Ascending aorta (tissue), 2 donors: Measurements from ENCODE around the gene DMRT3. TPM values are rescaled to one million over a fixed set of nuclear protein-coding genes. Genes with fewer than 3 reads are reported as not detected.

Experiments
- DNase-seq, 2 donors: peaks; one replicate each; pipeline ENCODE4 v3.0.0-alpha.2; 2019; ENCODE audit warnings: low spot score in 2 of 2
- H3K27ac ChIP-seq, 2 donors: fragments of 200-600 bp; sonication (generic); one replicate each; pipeline ENCODE4 v1.5.1; 2016 to 2017; ENCODE audit warnings: mild to moderate bottlenecking in 1 of 2
- H3K27me3 ChIP-seq: fragments of 200-600 bp; sonication (generic); one replicate; pipeline ENCODE4 v1.5.1; 2017
- H3K36me3 ChIP-seq, 2 donors: fragments of 200-600 bp; sonication (generic); one replicate each; pipeline ENCODE4 v1.5.1; 2016
- H3K4me1 ChIP-seq, 2 donors: fragments of 200-600 bp; sonication (generic); one replicate each; pipeline ENCODE4 v1.5.1; 2016 to 2017; ENCODE audit warnings: mild to moderate bottlenecking in 1 of 2
- H3K4me3 ChIP-seq, 2 donors: fragments of 200-600 bp; sonication (generic); one replicate each; pipeline ENCODE4 v1.5.1; 2016 to 2017; ENCODE audit warnings: mild to moderate bottlenecking in 1 of 2
- H3K9me3 ChIP-seq, 2 donors: fragments of 200-600 bp; sonication (generic); one replicate each; pipeline ENCODE4 v1.5.1; 2016
- intact Hi-C: fragments of 100-400 bp; cut with DNase I; formaldehyde crosslinking; loops from one replicate; pipeline ENCODE4 v1.15.1; 2023
- total RNA-seq: library from RNA; depleted of rRNA; stranded (reverse); fragments of >200 nt; gene quantifications from one replicate; pipeline ENCODE4 v1.1.0, GENCODE V29; 2016
- TF ChIP-seq, protein P1 (sequence below), 3 experiments: fragments of 200-600 bp in 2 of 3; fragments of 450-650 bp in 1 of 3; sonication (generic) in 2 of 3; IDR thresholded peaks; one replicate each; pipeline ENCODE4 v1.5.1; 2016 to 2019; ENCODE audit warnings: antibody characterized with exemption in 3 of 3, mild to moderate bottlenecking in 1 of 3, moderate library complexity in 1 of 3

Gene DMRT3
- total RNA-seq, 1 donor from 2014 or later = not detected

DNA sequence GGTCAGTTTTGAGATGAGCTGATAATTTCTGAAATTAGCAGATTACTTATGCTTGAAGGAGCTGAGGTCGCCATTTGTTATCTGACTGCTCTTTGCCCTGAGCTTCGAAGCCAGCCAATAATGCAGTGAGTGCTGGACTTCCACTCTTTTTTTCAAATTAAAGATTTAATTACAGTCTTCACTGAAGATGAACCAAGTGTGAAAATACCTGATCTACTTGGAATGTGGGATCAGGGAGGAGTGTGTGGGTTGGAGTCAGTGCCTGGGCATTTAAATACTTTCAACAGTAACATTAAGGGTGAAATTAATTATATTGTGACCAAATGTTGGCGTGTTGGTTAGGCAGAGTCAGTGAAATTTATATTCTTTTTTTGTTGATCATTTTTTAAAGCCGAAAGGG lies 23.9 kb upstream of the DMRT3 start:
- H3K4me3 ChIP-seq = no peak overlapping the region
- TF ChIP-seq, protein P1, sequence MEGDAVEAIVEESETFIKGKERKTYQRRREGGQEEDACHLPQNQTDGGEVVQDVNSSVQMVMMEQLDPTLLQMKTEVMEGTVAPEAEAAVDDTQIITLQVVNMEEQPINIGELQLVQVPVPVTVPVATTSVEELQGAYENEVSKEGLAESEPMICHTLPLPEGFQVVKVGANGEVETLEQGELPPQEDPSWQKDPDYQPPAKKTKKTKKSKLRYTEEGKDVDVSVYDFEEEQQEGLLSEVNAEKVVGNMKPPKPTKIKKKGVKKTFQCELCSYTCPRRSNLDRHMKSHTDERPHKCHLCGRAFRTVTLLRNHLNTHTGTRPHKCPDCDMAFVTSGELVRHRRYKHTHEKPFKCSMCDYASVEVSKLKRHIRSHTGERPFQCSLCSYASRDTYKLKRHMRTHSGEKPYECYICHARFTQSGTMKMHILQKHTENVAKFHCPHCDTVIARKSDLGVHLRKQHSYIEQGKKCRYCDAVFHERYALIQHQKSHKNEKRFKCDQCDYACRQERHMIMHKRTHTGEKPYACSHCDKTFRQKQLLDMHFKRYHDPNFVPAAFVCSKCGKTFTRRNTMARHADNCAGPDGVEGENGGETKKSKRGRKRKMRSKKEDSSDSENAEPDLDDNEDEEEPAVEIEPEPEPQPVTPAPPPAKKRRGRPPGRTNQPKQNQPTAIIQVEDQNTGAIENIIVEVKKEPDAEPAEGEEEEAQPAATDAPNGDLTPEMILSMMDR (IDR thresholded peaks at IDR 0.05) = no peak
- no peak for DNase-seq
- no peaks in the 10 kb centered on the region for H3K9me3 ChIP-seq
- H3K27me3 ChIP-seq = no peaks in the 10 kb centered on the region
- no peak overlapping the region for H3K27ac ChIP-seq
- intact Hi-C loops = no loop called here
- no peaks in the 10 kb centered on the region for H3K4me1 ChIP-seq
- H3K36me3 ChIP-seq = no peaks in the 10 kb centered on the region

DNA sequence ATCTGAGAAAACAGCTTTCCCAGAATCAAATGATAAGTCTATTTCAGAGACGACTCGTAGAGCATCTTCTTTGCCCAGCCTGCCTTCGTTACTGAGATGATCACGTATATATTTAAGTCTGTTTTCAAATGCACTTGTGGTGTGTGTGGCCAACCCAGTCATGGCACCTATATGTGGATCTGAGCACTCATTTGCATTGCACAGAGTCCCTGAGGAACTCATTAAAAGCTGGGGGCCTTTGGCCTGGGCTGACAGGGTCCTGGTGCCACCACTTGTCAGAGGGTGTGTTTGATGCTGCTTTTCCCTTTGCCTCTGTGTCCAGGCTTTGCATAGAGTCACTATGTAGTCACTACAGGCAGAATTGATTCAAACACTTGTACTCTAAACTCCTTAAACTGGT lies 17.4 kb upstream of the DMRT3 start:
- H3K36me3 ChIP-seq = no peaks in the 10 kb centered on the region
- intact Hi-C loops = no loop called here
- H3K4me1 ChIP-seq = no peaks in the 10 kb centered on the region
- H3K27ac ChIP-seq = no peak overlapping the region
- H3K27me3 ChIP-seq = no peaks in the 10 kb centered on the region
- DNase-seq = no peak
- no peaks in the 10 kb centered on the region for H3K9me3 ChIP-seq
- no peak overlapping the region for H3K4me3 ChIP-seq
- TF ChIP-seq, protein P1 (IDR thresholded peaks at IDR 0.05) = no peak

DNA sequence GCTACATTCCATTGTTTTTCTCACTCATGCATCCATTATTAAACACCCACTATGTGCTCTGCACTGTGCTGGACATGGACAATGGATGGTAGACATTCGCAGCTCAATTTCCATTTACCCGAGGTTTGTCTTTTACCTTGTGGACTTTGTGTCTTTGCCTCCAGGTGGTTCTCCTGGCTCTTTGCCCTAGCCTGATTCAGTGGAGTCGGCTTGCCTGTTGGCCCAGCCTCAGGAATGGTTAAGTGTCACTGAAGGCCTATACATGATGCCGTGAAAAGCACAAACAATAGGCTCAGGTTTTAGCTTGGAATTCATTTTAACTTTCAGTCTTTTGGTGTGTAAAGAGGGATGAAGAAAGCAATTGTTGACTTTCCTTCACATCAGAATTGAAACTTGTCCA lies 16.5 kb upstream of the DMRT3 start:
- Histone ChIP-seq H3K9me3 (no peaks in the 10 kb centered on the region), H3K27ac (no peak overlapping the region), H3K27me3 (no peaks in the 10 kb centered on the region), H3K4me1 (no peaks in the 10 kb centered on the region), H3K36me3 (no peaks in the 10 kb centered on the region), H3K4me3 (no peak overlapping the region)
- TF ChIP-seq, protein P1 (IDR thresholded peaks at IDR 0.05) = no peak
- DNase-seq = no peak
- intact Hi-C loops = no loop called here

DNA sequence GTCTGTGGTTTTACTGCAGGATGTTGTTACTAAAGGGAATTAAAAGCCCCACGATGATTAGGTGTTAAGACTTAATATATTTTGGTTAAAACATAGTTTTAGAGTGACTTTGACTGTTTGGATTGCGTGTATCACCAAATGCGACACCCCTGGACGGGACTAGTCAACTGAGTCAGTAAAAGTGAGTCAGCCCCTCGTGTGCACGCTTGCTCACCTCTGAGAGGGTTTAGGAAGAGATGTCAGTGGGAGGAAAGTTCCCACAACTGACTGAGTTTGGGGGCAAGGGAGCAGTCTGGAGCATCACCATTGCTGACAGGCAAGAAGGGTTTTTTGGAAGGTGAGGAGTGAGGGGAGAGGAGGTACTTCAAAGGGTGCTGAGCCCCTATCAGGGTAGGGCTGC lies 14.4 kb upstream of the DMRT3 start:
- Histone ChIP-seq H3K9me3 (no peaks in the 10 kb centered on the region), H3K27me3 (no peaks in the 10 kb centered on the region), H3K4me3 (no peak overlapping the region), H3K4me1 (no peaks in the 10 kb centered on the region), H3K36me3 (no peaks in the 10 kb centered on the region), H3K27ac (no peak overlapping the region)
- intact Hi-C loops = no loop called here
- TF ChIP-seq, protein P1 (IDR thresholded peaks at IDR 0.05) = no peak
- no peak for DNase-seq

DNA sequence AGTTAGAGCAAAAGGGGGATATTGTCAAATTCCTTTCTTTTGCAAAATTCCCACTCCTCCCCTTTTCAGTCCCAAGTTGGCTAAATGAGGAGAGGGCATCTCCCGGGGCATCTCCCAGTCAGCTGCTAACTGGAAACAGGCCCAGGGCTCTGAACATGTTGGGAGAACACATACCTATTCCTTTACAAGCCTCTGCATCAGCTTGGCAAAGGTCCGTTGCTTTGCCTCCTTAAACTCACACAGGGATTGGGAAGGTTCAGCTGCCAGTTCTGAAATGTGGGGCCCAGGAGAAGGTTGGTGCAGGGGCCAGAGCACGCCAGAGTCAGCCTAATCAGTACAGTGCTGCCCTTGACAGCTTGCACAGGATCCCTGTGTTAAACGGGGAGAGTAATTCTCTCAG lies 11.0 kb upstream of the DMRT3 start:
- TF ChIP-seq, protein P1 (IDR thresholded peaks at IDR 0.05) = no peak
- no peak for DNase-seq
- Histone ChIP-seq H3K4me3 (no peak overlapping the region), H3K27ac (no peak overlapping the region), H3K9me3 (no peaks in the 10 kb centered on the region), H3K4me1 (no peaks in the 10 kb centered on the region), H3K36me3 (no peaks in the 10 kb centered on the region), H3K27me3 (peaks cover 14% of the 10 kb centered on the region)
- intact Hi-C loops = no loop called here

DNA sequence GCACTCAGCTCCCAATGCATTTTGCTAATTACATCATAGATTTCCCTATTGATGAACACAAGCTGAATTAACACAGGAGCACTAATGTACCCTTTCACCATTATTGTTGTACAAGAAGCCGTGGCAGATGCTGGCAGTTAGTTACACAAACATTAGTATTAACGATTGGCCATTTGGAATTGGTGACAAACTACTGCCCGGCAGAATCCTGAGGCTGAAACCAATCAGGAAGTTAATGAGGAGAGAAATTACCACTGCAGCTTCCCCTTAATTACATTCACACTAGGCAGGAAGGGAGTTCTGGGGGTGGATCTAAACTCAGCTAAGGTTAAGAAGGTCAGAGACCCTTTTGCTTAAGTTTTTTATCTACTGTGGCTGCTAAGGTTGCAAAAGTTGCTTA lies 9.6 kb upstream of the DMRT3 start:
- Histone ChIP-seq H3K27me3 (peaks cover 28% of the 10 kb centered on the region), H3K4me1 (no peaks in the 10 kb centered on the region), H3K9me3 (no peaks in the 10 kb centered on the region), H3K4me3 (no peak overlapping the region), H3K27ac (no peak overlapping the region), H3K36me3 (no peaks in the 10 kb centered on the region)
- TF ChIP-seq, protein P1 (IDR thresholded peaks at IDR 0.05) = no peak
- no peak for DNase-seq
- intact Hi-C loops = no loop called here
